ENCODE measurements around the gene DNAI4.
"Not testable (repeated sequence)": the region's sequence is repeated elsewhere in the genome, so short reads cannot be mapped to it uniquely, and the experiment has no call there.

DNAI4 gene

GRCh38 chr1:66791621-66792610 is 132.7 kb downstream of the DNAI4 start:
- no peak for DNase-seq (ENCODE audit: low read depth)
- TF ChIP-seq, protein P1, sequence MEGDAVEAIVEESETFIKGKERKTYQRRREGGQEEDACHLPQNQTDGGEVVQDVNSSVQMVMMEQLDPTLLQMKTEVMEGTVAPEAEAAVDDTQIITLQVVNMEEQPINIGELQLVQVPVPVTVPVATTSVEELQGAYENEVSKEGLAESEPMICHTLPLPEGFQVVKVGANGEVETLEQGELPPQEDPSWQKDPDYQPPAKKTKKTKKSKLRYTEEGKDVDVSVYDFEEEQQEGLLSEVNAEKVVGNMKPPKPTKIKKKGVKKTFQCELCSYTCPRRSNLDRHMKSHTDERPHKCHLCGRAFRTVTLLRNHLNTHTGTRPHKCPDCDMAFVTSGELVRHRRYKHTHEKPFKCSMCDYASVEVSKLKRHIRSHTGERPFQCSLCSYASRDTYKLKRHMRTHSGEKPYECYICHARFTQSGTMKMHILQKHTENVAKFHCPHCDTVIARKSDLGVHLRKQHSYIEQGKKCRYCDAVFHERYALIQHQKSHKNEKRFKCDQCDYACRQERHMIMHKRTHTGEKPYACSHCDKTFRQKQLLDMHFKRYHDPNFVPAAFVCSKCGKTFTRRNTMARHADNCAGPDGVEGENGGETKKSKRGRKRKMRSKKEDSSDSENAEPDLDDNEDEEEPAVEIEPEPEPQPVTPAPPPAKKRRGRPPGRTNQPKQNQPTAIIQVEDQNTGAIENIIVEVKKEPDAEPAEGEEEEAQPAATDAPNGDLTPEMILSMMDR (IDR thresholded peaks at IDR 0.05; ENCODE audit: low read depth, low read length, missing control alignments): no peak
- H3K4me3 ChIP-seq (ENCODE audit: low read depth, low read length): no peak overlapping the region

DNA sequence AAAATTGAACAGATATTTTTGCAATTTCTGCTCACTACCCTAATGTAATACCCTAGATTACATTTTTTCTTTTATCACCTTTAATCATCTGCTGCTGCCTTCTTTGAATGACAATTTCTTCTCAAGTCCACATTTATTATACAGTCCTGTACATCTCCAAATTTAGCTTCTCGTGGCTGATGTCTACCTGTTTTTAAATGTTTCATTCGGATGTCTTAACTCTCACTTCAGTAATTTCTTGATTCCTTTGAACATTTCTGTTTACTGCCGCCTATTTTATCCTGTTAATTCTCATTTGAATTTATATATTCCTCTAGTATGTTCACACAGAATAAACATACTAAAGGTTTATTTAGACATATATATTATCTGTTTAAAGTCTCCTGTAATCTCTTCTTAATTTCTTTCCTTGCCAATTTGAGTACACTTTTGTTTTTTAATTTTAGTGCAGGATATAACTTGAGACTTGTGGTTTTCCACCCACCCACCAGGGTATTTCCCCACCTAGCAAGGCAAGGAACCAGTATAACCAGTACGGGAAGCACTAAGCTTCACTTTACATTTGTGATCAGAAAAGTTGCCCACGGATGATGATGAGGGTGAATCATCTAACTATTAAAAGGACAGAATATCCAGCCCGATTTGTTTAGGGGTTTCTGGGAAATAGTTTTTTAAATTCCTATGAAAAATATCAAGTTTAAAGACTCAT is 136.3 kb downstream of the DNAI4 start:
- H3K4me3 ChIP-seq (ENCODE audit: low read depth, low read length): no peak overlapping the region
- DNase-seq (ENCODE audit: low read depth): peak; percentile 2
- TF ChIP-seq, protein P1 (IDR thresholded peaks at IDR 0.05; ENCODE audit: low read depth, low read length, missing control alignments): no peak

GRCh38 chr1:66787641-66788040 is 137.0 kb downstream of the DNAI4 start:
- no peak overlapping the region for H3K4me3 ChIP-seq (ENCODE audit: low read depth, low read length)
- DNase-seq (ENCODE audit: low read depth): no peak
- TF ChIP-seq, protein P1 (IDR thresholded peaks at IDR 0.05; ENCODE audit: low read depth, low read length, missing control alignments): no peak

DNA sequence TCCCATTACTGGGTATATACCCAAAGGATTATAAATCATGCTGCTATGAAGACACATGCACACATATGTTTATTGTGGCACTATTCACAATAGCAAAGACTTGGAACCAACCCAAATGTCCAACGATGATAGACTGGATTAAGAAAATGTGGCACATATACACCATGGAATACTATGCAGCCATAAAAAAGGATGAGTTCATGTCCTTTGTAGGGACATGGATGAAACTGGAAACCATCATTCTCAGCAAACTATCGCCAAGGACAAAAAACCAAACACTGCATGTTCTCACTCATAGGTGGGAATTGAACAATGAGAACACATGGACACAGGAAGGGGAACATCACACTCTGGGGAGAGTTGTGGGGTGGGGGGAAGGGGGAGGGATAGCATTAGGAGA is 138.9 kb downstream of the DNAI4 start:
- not testable (repeated sequence) for H3K4me3 ChIP-seq (ENCODE audit: low read depth, low read length); DNase-seq (ENCODE audit: low read depth)

GRCh38 chr1:66779475-66780078 is 145.1 kb downstream of the DNAI4 start:
- DNase-seq (ENCODE audit: low read depth): no peak
- TF ChIP-seq, protein P1 (IDR thresholded peaks at IDR 0.05; ENCODE audit: low read depth, low read length, missing control alignments): no peak
- no peak overlapping the region for H3K4me3 ChIP-seq (ENCODE audit: low read depth, low read length)

DNA sequence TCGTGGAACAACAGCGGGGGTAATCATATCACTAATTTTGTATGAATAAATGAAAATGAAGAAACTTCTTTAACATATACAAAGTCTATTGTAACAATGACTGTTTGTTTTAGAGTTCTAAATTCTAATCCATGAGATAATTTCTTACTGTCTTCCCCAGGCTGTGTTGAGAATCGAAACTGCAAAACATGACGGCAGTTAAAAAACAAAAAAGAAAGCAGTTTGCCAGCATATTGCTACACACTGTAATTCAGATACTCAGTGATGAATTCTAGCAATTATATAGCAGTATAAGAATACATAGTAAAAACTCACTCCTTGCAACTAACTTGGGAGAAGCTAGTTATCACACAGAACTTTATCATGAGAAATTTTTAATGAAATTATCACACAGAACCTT is 145.7 kb downstream of the DNAI4 start:
- DNase-seq (ENCODE audit: low read depth): no peak
- H3K4me3 ChIP-seq (ENCODE audit: low read depth, low read length): no peak overlapping the region

More for the DNA sequence above, 145.7 kb downstream of the DNAI4 start:
- TF ChIP-seq, protein P1 (IDR thresholded peaks at IDR 0.05; ENCODE audit: low read depth, low read length, missing control alignments): no peak

All from GM12864 (cell line).